Esophagus (tissue), 2 donors: Measurements from ENCODE around the gene OGN. TPM values are rescaled to one million over a fixed set of nuclear protein-coding genes. Genes with fewer than 3 reads are reported as not detected.

Experiments used
- H3K27ac ChIP-seq, 2 donors: one replicate each; pipeline ENCODE4 v1.5.1; 2013; ENCODE audit warnings: low read depth in 2 of 2, mild to moderate bottlenecking in 2 of 2, inconsistent platforms in 1 of 2, low read length in 1 of 2, moderate library complexity in 1 of 2
- H3K27me3 ChIP-seq, 2 donors: one replicate each; pipeline ENCODE4 v1.6.1; 2013; ENCODE audit warnings: low read length in 2 of 2, control low read depth in 1 of 2, mild to moderate bottlenecking in 1 of 2; ENCODE audit not compliant: insufficient read depth in 2 of 2, control insufficient read depth in 1 of 2
- H3K36me3 ChIP-seq, 2 donors: one replicate each; pipeline ENCODE4 v1.6.1; 2013; ENCODE audit warnings: low read length in 1 of 2; ENCODE audit not compliant: control insufficient read depth in 2 of 2, insufficient read depth in 2 of 2
- H3K4me1 ChIP-seq, 2 donors: one replicate each; pipeline ENCODE4 v1.6.1; 2013; ENCODE audit warnings: low read length in 1 of 2; ENCODE audit not compliant: control insufficient read depth in 2 of 2, insufficient read depth in 2 of 2
- H3K4me3 ChIP-seq, 2 donors: one replicate each; pipeline ENCODE4 v1.5.1; 2013; ENCODE audit warnings: low read length in 2 of 2, mild to moderate bottlenecking in 2 of 2, low read depth in 1 of 2, moderate library complexity in 1 of 2
- H3K9me3 ChIP-seq, 2 donors: one replicate each; pipeline ENCODE4 v1.6.1; 2013; ENCODE audit warnings: mild to moderate bottlenecking in 2 of 2, low read depth in 1 of 2, low read length in 1 of 2, moderate library complexity in 1 of 2; ENCODE audit not compliant: control insufficient read depth in 2 of 2, insufficient read depth in 1 of 2
- WGBS, 2 donors: extraction: QIAGEN DNeasy Blood & Tissue Kit; methylation state at CpG; one replicate each; pipeline ENCODE4 v1.1.7; 2013; 5-methylcytosine and 5-hydroxymethylcytosine counted together
- polyA plus RNA-seq, 2 donors: library from polyadenylated mRNA; stranded (reverse); fragments of 200-250 nt; gene quantifications; one replicate each; pipeline ENCODE4 v1.2.3, GENCODE V29; 2013
- donor health status: healthy with polysubstance abuse.
- donor health status: Bipolar disorder and iron deficiency.

OGN gene
- polyA plus RNA-seq, 2 donors, result 0.51 to 1.9 TPM

GRCh38 chr9:92385477-92385876 is 18.9 kb downstream of the OGN start:
- 38 to 45% methylated on average over 6 of the region's 6 CpGs for WGBS, 2 donors

GRCh38 chr9:92385001-92385400 is 19.4 kb downstream of the OGN start:
- H3K27me3 ChIP-seq, result no peaks in the 10 kb centered on the region
- WGBS, 2 donors, result 71 to 75% methylated on average over 3 of the region's 3 CpGs
- H3K9me3 ChIP-seq, result no peaks in the 10 kb centered on the region
- H3K4me1 ChIP-seq, result no peaks in the 10 kb centered on the region
- H3K4me3 ChIP-seq, result no peak overlapping the region
- peaks cover 0 to 2% of the 10 kb centered on the region in 2 donors for H3K36me3 ChIP-seq
- no peak overlapping the region for H3K27ac ChIP-seq

More at GRCh38 chr9:92385477-92385876, 18.9 kb downstream of the OGN start:
- no peaks in the 10 kb centered on the region for H3K4me1 ChIP-seq
- H3K36me3 ChIP-seq, result peaks cover 0 to 2% of the 10 kb centered on the region in 2 donors
- no peak overlapping the region for H3K27ac ChIP-seq
- H3K27me3 ChIP-seq, result no peaks in the 10 kb centered on the region
- no peaks in the 10 kb centered on the region for H3K9me3 ChIP-seq
- H3K4me3 ChIP-seq, result no peak overlapping the region

- WGBS, 2 donors, result 70 to 85% methylated on average over 1 of the region's 1 CpG
- no peaks in the 10 kb centered on the region for H3K4me1 ChIP-seq
- H3K36me3 ChIP-seq, result peaks cover 0 to 2% of the 10 kb centered on the region in 2 donors
- no peaks in the 10 kb centered on the region for H3K27me3 ChIP-seq
- H3K9me3 ChIP-seq, result no peaks in the 10 kb centered on the region
- H3K4me3 ChIP-seq, result no peak overlapping the region
- H3K27ac ChIP-seq, result no peak overlapping the region
These were observed 20.0 kb downstream of the OGN start for GRCh38 chr9:92384375-92384774.

- 92 to 95% methylated on average over 2 of the region's 2 CpGs for WGBS, 2 donors
- Histone ChIP-seq H3K4me3 (no peak overlapping the region), H3K9me3 (no peaks in the 10 kb centered on the region), H3K27me3 (no peaks in the 10 kb centered on the region), H3K36me3 (peaks cover 0 to 2% of the 10 kb centered on the region in 2 donors), H3K27ac (no peak overlapping the region), H3K4me1 (no peaks in the 10 kb centered on the region)
These were observed 22.6 kb downstream of the OGN start for GRCh38 chr9:92381775-92382174.

DNA sequence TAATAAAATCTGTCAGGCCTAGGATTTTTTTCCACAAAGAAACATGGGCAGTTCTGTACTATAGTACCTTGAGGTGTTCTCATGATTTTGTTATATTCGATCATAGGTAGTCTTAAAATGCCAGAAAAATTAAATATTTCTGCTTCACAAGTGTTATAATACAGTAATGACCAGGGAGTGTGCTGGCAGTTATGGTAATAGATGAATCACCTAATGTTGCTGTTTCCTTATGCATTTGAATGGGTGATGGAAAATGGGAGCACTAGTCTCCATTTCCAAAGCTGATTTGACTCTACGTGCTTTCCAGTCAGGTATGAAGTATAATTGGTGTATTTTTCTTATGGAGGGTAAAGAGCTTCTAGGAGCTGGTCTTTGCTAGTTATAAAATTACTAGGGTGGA is 23.8 kb downstream of the OGN start:
- peaks cover 0 to 2% of the 10 kb centered on the region in 2 donors for H3K36me3 ChIP-seq
- H3K4me3 ChIP-seq, result no peak overlapping the region
- H3K27ac ChIP-seq, result no peak overlapping the region
- H3K27me3 ChIP-seq, result no peaks in the 10 kb centered on the region
- H3K4me1 ChIP-seq, result no peaks in the 10 kb centered on the region
- no peaks in the 10 kb centered on the region for H3K9me3 ChIP-seq
- 96 to 98% methylated on average over 2 of the region's 2 CpGs for WGBS, 2 donors

DNA sequence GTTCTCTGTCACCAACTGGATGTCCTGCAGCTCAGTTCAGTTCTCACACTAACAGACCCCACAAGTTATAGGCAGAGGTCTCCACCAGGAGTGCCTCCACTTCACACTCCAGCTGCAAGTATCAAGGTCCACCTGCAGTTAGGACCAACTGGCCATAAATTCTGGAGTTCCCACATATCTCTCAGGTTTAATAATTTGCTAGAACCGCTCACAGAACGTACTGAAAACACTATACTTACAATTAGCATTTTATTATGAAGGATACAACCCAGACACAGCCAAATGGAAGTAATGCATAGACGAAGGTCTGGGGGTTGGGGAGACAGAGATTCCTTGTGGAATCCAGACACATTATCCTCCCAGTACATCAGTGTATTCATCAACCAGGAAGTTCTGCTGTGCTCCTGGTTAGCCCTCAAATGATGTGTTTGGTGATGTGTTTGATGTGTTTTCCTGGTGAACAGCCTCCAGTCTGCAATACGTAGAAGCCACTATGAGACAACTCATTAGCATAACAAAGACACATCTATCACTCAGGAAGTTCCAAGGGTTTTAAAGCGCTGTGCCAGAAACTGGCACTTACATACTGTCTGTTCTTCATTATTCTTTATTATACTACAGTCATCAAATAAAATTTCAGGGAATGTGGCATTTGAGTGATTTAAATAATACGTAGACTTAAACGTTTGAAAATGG is 25.4 kb downstream of the OGN start:
- no peak overlapping the region for H3K27ac ChIP-seq

DNA sequence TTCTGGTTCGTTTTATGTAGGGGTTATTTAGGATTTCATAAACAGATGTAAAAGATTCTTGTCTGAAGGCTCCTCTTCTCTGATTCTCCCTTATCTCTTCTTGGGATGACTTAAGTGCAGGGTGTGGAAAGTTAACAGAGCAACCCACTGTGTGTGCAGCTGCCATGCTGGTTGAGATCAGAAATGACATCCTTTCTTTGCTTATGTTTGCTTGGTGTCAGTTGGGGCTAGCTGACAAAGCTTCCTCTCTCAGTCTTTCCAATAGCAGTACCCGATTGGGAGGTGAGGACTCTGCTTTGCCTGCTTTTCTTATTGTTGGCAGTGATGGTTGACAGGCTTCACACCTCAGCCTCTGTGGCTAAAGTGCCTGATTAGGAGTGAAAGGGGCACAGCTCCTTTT is 26.5 kb downstream of the OGN start:
- Histone ChIP-seq H3K4me3 (no peak overlapping the region), H3K27me3 (no peaks in the 10 kb centered on the region), H3K27ac (no peak overlapping the region), H3K9me3 (no peaks in the 10 kb centered on the region), H3K4me1 (no peaks in the 10 kb centered on the region), H3K36me3 (peaks cover 0 to 2% of the 10 kb centered on the region in 2 donors)
- 77 to 78% methylated on average over 2 of the region's 2 CpGs for WGBS, 2 donors

More for the DNA sequence above, 25.4 kb downstream of the OGN start:
- peaks cover 0 to 2% of the 10 kb centered on the region in 2 donors for H3K36me3 ChIP-seq
- H3K27me3 ChIP-seq, result no peaks in the 10 kb centered on the region
- no peak overlapping the region for H3K4me3 ChIP-seq
- no peaks in the 10 kb centered on the region for H3K9me3 ChIP-seq
- WGBS, 2 donors, result 73 to 79% methylated on average over 7 of the region's 7 CpGs
- H3K4me1 ChIP-seq, result no peaks in the 10 kb centered on the region

DNA sequence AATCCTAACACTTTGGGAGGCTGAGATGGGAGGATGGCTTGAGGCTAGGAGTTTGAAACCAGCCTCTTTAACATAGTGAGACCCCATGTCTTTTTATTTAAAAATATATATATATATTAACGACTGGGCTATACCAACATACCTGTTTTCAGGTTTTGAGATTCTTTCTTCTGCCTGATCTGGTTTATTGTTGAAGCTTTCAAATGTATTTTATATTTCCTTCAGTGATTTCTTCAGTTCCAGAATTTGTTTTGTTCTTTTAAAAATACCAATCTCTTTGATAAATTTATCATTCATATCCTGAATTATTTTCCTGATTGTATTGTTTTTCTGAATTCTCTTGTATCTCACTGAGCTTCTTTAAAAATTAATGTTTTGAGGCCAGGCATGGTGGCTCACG is 31.2 kb downstream of the OGN start:
- H3K27ac ChIP-seq, result no peak overlapping the region
- no peaks in the 10 kb centered on the region for H3K9me3 ChIP-seq
- no peaks in the 10 kb centered on the region for H3K27me3 ChIP-seq
- 98% methylated on average over 2 of the region's 2 CpGs for WGBS, 2 donors
- no peaks in the 10 kb centered on the region for H3K36me3 ChIP-seq
- H3K4me1 ChIP-seq, result no peaks in the 10 kb centered on the region
- H3K4me3 ChIP-seq, result no peak overlapping the region

DNA sequence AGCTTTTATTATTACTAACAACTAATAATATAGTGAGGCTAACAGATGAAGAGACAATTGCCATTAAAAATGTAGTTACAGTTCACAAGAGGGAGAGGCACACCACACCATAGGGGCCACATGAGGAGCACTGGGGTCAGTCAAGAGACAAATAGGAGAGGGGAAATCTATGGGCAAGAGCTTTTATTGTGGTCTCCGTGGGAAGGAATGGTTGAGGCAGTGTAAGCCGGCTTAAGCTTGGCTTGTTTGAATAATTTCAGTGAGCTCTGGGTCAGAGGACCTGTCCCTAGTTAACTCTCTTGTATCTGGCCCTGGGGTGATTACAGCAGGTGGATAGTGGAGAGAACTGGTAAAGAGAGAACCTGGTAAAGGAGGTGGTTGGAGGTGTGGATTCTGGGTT is 35.3 kb downstream of the OGN start:
- Histone ChIP-seq H3K4me3 (no peak overlapping the region), H3K9me3 (no peaks in the 10 kb centered on the region), H3K27me3 (no peaks in the 10 kb centered on the region), H3K36me3 (no peaks in the 10 kb centered on the region), H3K27ac (no peak overlapping the region), H3K4me1 (no peaks in the 10 kb centered on the region)
- WGBS, 2 donors, result 34 to 57% methylated on average over 2 of the region's 2 CpGs

DNA sequence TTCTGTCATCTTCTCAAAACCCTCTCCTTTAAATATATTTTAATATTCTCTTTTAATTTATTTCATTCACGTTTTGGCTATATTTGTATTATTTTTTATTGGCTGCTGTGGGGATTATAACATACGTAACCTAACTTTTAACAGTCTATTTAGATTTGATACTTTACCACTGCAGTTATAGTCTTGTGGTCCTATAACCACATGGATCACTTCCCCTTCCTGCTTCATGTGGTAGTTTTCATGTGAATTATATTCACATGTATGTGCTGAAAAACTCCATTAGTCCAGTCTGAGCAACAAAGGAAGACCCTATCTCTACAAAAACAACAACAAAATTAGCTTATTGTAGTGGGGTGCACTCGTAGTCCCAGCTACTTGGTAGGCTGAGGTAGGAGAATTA is 44.3 kb downstream of the OGN start:
- Histone ChIP-seq H3K27me3 (no peaks in the 10 kb centered on the region), H3K27ac (no peak overlapping the region), H3K9me3 (no peaks in the 10 kb centered on the region), H3K36me3 (no peaks in the 10 kb centered on the region), H3K4me3 (no peak overlapping the region), H3K4me1 (no peaks in the 10 kb centered on the region)
- 77 to 86% methylated on average over 3 of the region's 3 CpGs for WGBS, 2 donors
